ENCODE measurements around the gene MALSU1. TPM values are rescaled to one million over a fixed set of nuclear protein-coding genes. Genes with fewer than 3 reads are reported as not detected.

Gene MALSU1
- polyA plus RNA-seq, 6 donors from 2014 or later, result 46.2 to 78.3 (median 55.1) TPM

GRCh38 chr7:23275912-23276311 is 23.2 kb upstream of the MALSU1 start:
- Mint-ChIP-seq H3K36me3 (no peaks in the 10 kb centered on the region), H3K27ac (no peak overlapping the region), H3K27me3 (peaks cover 8 to 11% (median 10%) of the 10 kb centered on the region in 3 donors), H3K9me3 (no peaks in the 10 kb centered on the region), H3K4me3 (no peak overlapping the region), H3K4me1 (peaks cover 7 to 12% (median 11%) of the 10 kb centered on the region in 3 donors)
- DNase-seq (no peak), ATAC-seq (ENCODE audit: low read depth in 2 of 2) (no peak)

DNA sequence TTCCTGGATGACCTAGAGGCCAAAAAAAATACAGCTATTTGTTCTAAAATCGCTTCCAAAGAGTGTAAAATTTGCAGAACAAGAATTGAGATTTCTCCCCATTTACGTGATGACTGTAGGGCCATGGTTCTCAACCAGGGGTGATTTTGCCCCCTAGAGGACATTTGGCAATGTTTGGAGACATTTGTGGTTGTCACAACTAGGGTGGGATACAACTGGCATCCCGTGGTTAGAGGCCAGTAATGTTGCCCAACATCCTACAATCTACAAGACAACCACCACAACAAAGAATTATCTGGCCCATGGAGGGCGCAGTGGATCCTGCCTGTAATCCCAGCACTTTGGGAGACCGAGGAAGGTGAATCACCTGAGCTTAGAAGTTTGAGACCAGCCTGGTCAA is 22.8 kb upstream of the MALSU1 start:
- no peak for DNase-seq
- no peak for ATAC-seq (ENCODE audit: low read depth in 2 of 2)
- H3K27me3 Mint-ChIP-seq, result peaks cover 6 to 11% (median 8%) of the 10 kb centered on the region in 3 donors

DNA sequence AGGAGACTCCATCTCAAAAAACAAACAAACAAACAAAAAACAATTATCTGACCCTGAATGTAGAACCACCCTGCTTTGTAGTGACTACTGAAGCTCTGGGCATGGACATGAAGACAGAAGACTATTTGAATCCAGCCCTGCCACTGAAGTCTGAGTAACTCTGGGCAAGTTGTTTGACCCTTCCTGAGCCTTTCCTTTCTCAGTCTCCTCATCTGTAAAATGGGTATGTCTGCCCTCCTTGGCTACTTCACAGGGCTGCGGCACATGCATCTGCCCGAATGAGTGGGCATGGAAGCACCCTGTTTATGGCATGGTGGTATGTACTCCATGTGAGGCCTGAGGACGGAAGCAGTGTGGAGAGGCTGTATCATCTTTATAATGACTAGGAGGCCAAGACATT is 22.2 kb upstream of the MALSU1 start:
- H3K4me1 Mint-ChIP-seq, result peaks cover 7 to 12% (median 11%) of the 10 kb centered on the region in 3 donors
- H3K27ac Mint-ChIP-seq, result peak overlapping the region in 1 of 6 donors; percentile 41
- H3K4me3 Mint-ChIP-seq, result no peak overlapping the region
- no peaks in the 10 kb centered on the region for H3K36me3 Mint-ChIP-seq
- DNase-seq (no peak), ATAC-seq (ENCODE audit: low read depth in 2 of 2) (no peak)
- peaks cover 5 to 11% (median 7%) of the 10 kb centered on the region in 3 donors for H3K27me3 Mint-ChIP-seq
- no peaks in the 10 kb centered on the region for H3K9me3 Mint-ChIP-seq

More for the DNA sequence above, 22.8 kb upstream of the MALSU1 start:
- no peaks in the 10 kb centered on the region for H3K9me3 Mint-ChIP-seq
- H3K27ac Mint-ChIP-seq, result no peak overlapping the region
- no peak overlapping the region for H3K4me3 Mint-ChIP-seq
- H3K36me3 Mint-ChIP-seq, result no peaks in the 10 kb centered on the region
- peaks cover 7 to 12% (median 11%) of the 10 kb centered on the region in 3 donors for H3K4me1 Mint-ChIP-seq

DNA sequence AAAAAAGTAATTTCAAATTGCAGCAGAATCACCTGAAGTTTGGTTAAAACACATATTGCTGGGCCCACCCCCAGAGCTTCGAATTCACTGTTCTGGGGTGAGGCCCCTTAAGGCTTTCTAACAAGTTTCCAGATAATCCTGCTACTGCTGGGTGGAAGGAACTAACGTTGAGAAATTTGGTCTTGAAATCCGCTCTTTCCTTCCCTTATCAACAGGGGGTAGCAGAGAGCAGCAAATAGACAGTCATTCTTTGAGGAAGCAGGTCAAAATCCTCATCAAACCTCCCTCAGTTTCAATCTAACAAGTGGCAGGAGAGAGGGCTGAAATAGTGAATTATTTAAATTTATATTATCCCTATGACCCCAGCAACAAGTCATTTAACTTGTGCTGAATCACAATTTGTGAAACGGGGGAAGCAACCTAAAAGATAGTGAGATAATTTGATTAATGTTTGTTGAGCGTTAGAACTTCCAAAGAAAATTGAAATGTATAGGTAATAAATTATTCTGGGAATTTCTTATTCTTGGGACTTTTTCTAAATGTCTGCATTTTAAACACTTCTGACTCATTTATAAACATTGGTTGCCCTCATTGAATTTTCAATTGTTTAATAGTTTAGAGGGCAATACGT is 21.7 kb upstream of the MALSU1 start:
- ATAC-seq (ENCODE audit: low read depth in 2 of 2), result peak; percentile 33 to 42

DNA sequence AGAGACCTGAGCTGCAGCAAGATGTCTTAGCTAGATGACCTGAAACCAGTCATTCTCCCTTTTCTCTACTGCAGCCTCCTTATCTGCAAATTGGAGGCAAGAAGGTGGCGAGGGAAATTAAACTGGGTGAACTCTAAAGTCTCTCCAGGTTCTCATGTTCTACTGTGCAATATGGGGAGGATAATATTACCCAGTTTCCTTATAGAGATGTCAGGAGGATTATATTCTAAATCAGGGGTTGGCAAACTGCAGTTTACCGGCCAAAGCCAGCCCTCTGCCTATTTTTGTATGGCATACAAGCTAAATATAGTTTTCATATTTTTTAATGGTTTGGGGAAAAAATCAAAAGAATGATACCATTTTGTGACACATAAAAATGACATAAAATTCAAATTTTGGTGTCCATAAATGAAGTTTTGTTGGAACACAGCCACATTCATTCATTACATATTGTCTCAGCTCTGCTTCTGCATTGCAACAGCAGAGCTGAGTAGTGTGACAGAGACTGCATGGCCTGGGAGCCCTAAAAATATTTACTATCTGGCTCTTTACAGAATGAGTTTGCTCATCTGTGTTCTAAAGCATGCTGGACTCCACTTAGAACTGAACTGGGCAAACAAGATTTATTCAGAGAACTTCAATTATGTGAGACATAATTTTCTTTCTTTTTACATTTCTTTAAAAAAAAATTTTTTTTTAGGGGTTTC is 19.2 kb upstream of the MALSU1 start:
- DNase-seq, result no peak

More for the DNA sequence above, 21.7 kb upstream of the MALSU1 start:
- Mint-ChIP-seq H3K9me3 (no peaks in the 10 kb centered on the region), H3K4me1 (peaks cover 7 to 11% (median 10%) of the 10 kb centered on the region in 3 donors), H3K27me3 (peaks cover under 1 to 7% (median 2%) of the 10 kb centered on the region in 3 donors), H3K36me3 (no peaks in the 10 kb centered on the region), H3K4me3 (no peak overlapping the region), H3K27ac (no peak overlapping the region)
- peak; percentile 61 for DNase-seq

DNA sequence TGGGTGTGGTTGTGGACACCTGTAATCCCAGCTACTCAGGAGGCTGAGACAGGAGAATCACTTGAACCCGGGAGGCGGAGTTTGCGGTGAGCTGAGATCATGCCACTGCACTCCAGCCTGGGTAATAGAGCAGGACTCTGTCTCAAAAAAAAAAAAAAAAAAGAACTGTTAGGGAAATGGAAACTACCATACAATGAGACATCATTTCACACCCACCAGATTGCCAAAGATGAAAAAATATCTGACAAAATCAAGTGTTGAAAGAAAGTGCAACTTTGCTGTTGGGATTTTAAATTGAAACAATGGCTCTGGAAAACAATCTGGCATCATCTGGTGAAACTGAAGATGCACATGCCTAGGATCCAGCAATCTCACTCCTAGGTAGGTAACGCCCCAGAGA is 16.1 kb upstream of the MALSU1 start:
- Mint-ChIP-seq H3K4me3 (no peak overlapping the region), H3K4me1 (no peaks in the 10 kb centered on the region), H3K36me3 (no peaks in the 10 kb centered on the region), H3K27ac (no peak overlapping the region), H3K9me3 (peaks cover 0 to 4% (median 0%) of the 10 kb centered on the region in 7 donors), H3K27me3 (no peaks in the 10 kb centered on the region)
- no peak for ATAC-seq (ENCODE audit: low read depth in 2 of 2)
- no peak for DNase-seq

More for the DNA sequence above, 19.2 kb upstream of the MALSU1 start:
- H3K27me3 Mint-ChIP-seq, result peaks cover 0 to 6% (median 0%) of the 10 kb centered on the region in 3 donors
- H3K9me3 Mint-ChIP-seq, result no peaks in the 10 kb centered on the region
- no peak overlapping the region for H3K27ac Mint-ChIP-seq
- no peaks in the 10 kb centered on the region for H3K4me1 Mint-ChIP-seq
- no peak overlapping the region for H3K4me3 Mint-ChIP-seq
- no peak for ATAC-seq (ENCODE audit: low read depth in 2 of 2)
- no peaks in the 10 kb centered on the region for H3K36me3 Mint-ChIP-seq

- Mint-ChIP-seq H3K4me3 (no peak overlapping the region), H3K27me3 (no peaks in the 10 kb centered on the region), H3K36me3 (no peaks in the 10 kb centered on the region), H3K9me3 (peaks cover 0 to 4% (median 0%) of the 10 kb centered on the region in 7 donors), H3K4me1 (no peaks in the 10 kb centered on the region), H3K27ac (no peak overlapping the region)
- ATAC-seq (ENCODE audit: low read depth in 2 of 2) (no peak), DNase-seq (no peak)
Measured at GRCh38 chr7:23284871-23285270, 14.3 kb upstream of the MALSU1 start.

DNA sequence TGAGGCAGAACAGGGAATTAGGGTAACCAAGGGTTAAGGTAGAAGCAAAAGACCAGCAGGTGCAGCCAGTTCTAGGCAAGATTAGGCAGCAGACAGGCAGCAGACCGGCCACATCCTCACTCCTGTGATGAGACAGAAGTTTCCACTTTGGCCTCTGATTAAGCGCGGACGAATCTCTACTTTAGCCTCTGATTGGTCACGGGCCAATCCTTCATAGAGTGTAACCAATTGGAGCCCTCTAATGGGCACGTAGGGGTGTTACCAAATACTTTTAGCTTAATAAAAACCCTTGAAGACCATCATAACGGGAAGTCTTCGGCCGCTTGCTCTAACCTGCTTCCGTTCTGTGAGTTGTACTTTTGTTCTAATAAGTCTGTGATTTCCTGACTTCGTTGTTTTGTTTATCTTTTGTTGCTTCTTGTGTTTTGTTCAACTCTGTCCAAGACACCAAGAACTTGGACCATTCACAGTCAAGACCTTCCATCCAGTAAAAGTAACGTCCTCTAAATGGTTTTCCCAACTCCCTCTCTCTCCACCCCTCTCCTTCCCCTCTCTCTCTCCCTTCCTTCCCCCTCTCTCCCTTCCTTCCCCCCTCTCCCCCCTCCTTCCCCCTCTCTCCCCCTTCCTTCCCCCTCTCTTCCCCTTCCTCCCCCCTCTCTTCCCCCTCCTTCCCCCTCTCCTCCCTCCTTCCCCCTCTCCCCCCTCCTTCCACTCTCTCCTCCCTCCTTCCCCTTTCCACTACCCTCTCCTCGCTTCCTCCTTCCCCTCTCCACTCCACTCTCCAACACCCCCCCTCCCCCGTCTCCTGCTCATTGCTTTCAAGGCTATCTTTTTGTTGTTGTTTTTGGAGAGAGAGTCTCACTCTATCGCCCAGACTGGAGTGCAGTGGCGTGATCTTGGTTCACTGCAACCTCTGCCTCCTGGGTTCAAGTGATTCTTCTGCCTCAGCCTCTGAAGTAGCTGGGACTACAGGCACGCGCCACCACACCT is 13.2 kb upstream of the MALSU1 start:
- H3K27ac Mint-ChIP-seq, result peak overlapping the region in 2 of 6 donors; percentile 36 to 80
- ATAC-seq (ENCODE audit: low read depth in 2 of 2), result no peak
- peaks cover 0 to 2% (median 0%) of the 10 kb centered on the region in 3 donors for H3K27me3 Mint-ChIP-seq

GRCh38 chr7:23287612-23288011 is 11.5 kb upstream of the MALSU1 start:
- Mint-ChIP-seq H3K36me3 (no peaks in the 10 kb centered on the region), H3K27me3 (peaks cover 3 to 12% (median 7%) of the 10 kb centered on the region in 3 donors), H3K4me3 (no peak overlapping the region), H3K27ac (peak overlapping the region in 1 of 6 donors; percentile 66), H3K9me3 (peaks cover 0 to 4% (median 0%) of the 10 kb centered on the region in 7 donors), H3K4me1 (no peaks in the 10 kb centered on the region)
- DNase-seq (no peak), ATAC-seq (ENCODE audit: low read depth in 2 of 2) (no peak)

More for the DNA sequence above, 13.2 kb upstream of the MALSU1 start:
- Mint-ChIP-seq H3K4me3 (no peak overlapping the region), H3K36me3 (no peaks in the 10 kb centered on the region), H3K9me3 (peaks cover 0 to 4% (median 0%) of the 10 kb centered on the region in 7 donors), H3K4me1 (no peaks in the 10 kb centered on the region)
- DNase-seq, result no peak

DNA sequence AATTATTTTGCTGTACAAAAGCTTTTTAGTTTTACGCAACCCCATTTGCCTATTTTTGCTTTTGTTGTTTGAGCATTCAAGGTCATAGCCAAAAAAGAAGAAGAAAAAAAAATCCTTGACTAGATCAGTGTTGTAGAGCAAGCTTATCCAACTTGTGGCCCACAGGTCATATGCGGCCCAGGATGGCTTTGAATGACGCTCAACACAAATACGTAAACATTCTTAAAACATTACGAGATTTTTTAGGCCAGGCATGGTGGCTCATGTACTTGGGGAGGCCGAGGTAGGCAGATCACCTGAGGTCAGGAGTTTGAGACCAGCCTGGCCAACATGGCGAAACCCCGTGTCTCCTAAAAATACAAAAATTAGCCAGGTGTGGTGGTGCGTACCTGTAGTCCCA is 8.1 kb upstream of the MALSU1 start:
- ATAC-seq (ENCODE audit: low read depth in 2 of 2) (no peak), DNase-seq (no peak)
- Mint-ChIP-seq H3K4me1 (no peaks in the 10 kb centered on the region), H3K36me3 (no peaks in the 10 kb centered on the region), H3K4me3 (no peak overlapping the region), H3K27ac (no peak overlapping the region), H3K9me3 (no peaks in the 10 kb centered on the region), H3K27me3 (peaks cover 9 to 17% (median 14%) of the 10 kb centered on the region in 3 donors)

DNA sequence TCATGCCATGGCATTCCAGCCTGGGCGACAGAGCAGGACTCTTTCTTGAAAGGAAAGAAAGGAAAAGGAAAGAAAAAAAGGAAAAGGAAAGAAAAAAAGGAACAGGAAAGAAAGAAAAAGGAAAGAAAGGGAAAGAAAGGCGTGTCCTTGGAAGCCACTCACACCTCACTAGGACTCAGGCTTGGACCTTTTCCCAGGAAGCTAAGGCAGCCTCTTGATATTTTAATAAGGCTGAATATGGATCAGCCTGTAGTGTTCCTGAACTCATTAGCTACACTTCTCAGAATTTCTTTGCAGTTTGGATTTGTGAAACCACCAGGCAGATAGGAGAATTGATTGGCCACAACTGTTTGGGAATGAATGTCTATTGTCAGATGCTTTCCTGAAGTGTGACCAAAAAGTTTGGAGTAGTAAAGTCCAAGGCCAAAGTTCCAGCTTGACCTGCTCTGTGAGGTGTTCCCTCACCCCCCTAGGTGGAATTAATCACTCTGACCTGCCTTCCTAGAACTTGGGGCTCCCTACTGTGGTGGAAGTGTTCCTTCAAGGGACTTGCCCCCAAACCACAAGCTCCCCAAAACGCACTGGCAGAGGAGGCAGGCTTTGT is 7.1 kb upstream of the MALSU1 start:
- no peak for DNase-seq
- Mint-ChIP-seq H3K36me3 (no peaks in the 10 kb centered on the region), H3K27me3 (peaks cover 9 to 27% (median 20%) of the 10 kb centered on the region in 3 donors), H3K9me3 (no peaks in the 10 kb centered on the region), H3K4me3 (no peak overlapping the region), H3K27ac (no peak overlapping the region), H3K4me1 (no peaks in the 10 kb centered on the region)
- ATAC-seq (ENCODE audit: low read depth in 2 of 2), result no peak

GRCh38 chr7:23292623-23293022 is 6.5 kb upstream of the MALSU1 start:
- Mint-ChIP-seq H3K4me3 (no peak overlapping the region), H3K27ac (no peak overlapping the region), H3K27me3 (peaks cover 9 to 27% (median 20%) of the 10 kb centered on the region in 3 donors), H3K4me1 (peaks cover 0 to under 1% (median 0%) of the 10 kb centered on the region in 3 donors), H3K36me3 (peaks cover 0 to 2% of the 10 kb centered on the region in 2 donors), H3K9me3 (no peaks in the 10 kb centered on the region)
- no peak for DNase-seq
- no peak for ATAC-seq (ENCODE audit: low read depth in 2 of 2)
